Keratinocyte (primary cell): ENCODE data around the gene TEX26.

Source experiments
- EZH2 ChIP-seq: IDR thresholded peaks from one replicate; pipeline ENCODE4 v1.6.1; 2012; ENCODE audit warnings: inconsistent platforms, mild to moderate bottlenecking, low read length, moderate library complexity
- TF ChIP-seq, protein P1 (sequence below), 3 experiments: IDR thresholded peaks in 1 of 3; conservative IDR thresholded peaks in 1 of 3; optimal IDR thresholded peaks in 1 of 3; 2 replicates in 2 of 3; 3 replicates in 1 of 3; pipeline versions ENCODE3 to v1.5.1; 2011; ENCODE audit warnings: low read length in 3 of 3, mild to moderate bottlenecking in 3 of 3, moderate library complexity in 2 of 3, control low read depth in 1 of 3, inconsistent platforms in 1 of 3; ENCODE audit not compliant: insufficient read depth in 2 of 3; ENCODE audit errors: extremely low read depth in 1 of 3

- TF ChIP-seq, protein P1, sequence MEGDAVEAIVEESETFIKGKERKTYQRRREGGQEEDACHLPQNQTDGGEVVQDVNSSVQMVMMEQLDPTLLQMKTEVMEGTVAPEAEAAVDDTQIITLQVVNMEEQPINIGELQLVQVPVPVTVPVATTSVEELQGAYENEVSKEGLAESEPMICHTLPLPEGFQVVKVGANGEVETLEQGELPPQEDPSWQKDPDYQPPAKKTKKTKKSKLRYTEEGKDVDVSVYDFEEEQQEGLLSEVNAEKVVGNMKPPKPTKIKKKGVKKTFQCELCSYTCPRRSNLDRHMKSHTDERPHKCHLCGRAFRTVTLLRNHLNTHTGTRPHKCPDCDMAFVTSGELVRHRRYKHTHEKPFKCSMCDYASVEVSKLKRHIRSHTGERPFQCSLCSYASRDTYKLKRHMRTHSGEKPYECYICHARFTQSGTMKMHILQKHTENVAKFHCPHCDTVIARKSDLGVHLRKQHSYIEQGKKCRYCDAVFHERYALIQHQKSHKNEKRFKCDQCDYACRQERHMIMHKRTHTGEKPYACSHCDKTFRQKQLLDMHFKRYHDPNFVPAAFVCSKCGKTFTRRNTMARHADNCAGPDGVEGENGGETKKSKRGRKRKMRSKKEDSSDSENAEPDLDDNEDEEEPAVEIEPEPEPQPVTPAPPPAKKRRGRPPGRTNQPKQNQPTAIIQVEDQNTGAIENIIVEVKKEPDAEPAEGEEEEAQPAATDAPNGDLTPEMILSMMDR (optimal IDR thresholded peaks at IDR 0.05 in 1 of 3, IDR thresholded peaks at IDR 0.05 in 1 of 3, conservative IDR thresholded peaks at IDR 0.05 in 1 of 3; ENCODE audit: extremely low read depth in 1 of 3, insufficient read depth in 2 of 3, low read length in 3 of 3), result no peak
- no peak for TF ChIP-seq EZH2
Measured at GRCh38 chr13:30976025-30976424, 43.6 kb downstream of the TEX26 start.
